Loucy (cell line): Measurements from ENCODE around the gene POU3F1.

Experiments used
- H2AFZ ChIP-seq: fragments of 200-600 bp; sonication (generic); 2 replicates; pipeline ENCODE4 v1.6.0; 2016; ENCODE audit warnings: antibody characterized with exemption, mild to moderate bottlenecking, low read length, moderate library complexity
- H3F3A ChIP-seq: fragments of 200-600 bp; 2 replicates; pipeline ENCODE4 v1.6.0; 2016; ENCODE audit warnings: antibody characterized with exemption, low read depth, mild to moderate bottlenecking
- H3K27me3 ChIP-seq: fragments of 200-600 bp; sonication (generic); 2 replicates; pipeline ENCODE4 v1.6.1; 2014; ENCODE audit warnings: low read length, mild to moderate bottlenecking; ENCODE audit not compliant: insufficient read depth, poor library complexity, severe bottlenecking
- H3K36me3 ChIP-seq: fragments of 200-600 bp; sonication (generic); 2 replicates; pipeline ENCODE4 v1.6.1; 2016; ENCODE audit warnings: low read length; ENCODE audit not compliant: insufficient read depth
- H3K4me1 ChIP-seq: fragments of 200-600 bp; sonication (generic); 2 replicates; pipeline ENCODE4 v1.5.1; 2014; ENCODE audit warnings: low read length, mild to moderate bottlenecking; ENCODE audit not compliant: insufficient read depth, poor library complexity, severe bottlenecking
- H3K4me2 ChIP-seq: fragments of 200-600 bp; sonication (generic); 2 replicates; pipeline ENCODE4 v1.6.0; 2014; ENCODE audit warnings: antibody characterized with exemption, low read length, low read depth, mild to moderate bottlenecking; ENCODE audit not compliant: poor library complexity, severe bottlenecking
- H3K4me3 ChIP-seq: fragments of 200-600 bp; sonication (generic); 2 replicates; pipeline ENCODE4 v1.5.1; 2014; ENCODE audit warnings: low read length, mild to moderate bottlenecking, mixed read lengths; ENCODE audit not compliant: poor library complexity, severe bottlenecking
- H3K79me2 ChIP-seq: fragments of 200-600 bp; sonication (generic); 2 replicates; pipeline ENCODE4 v1.6.1; 2014; ENCODE audit warnings: low read length; ENCODE audit not compliant: insufficient read depth
- H3K9ac ChIP-seq: fragments of 200-600 bp; sonication (generic); 2 replicates; pipeline ENCODE4 v1.6.0; 2014; ENCODE audit warnings: mild to moderate bottlenecking, low read depth, low read length, moderate library complexity; ENCODE audit not compliant: poor library complexity, severe bottlenecking
- H3K9me2 ChIP-seq: fragments of 200-600 bp; sonication (generic); replicated peaks from 2 replicates; pipeline ENCODE4 v1.6.1; 2016; ENCODE audit warnings: low read depth, low read length, mixed read lengths
- H3K9me3 ChIP-seq: fragments of 200-600 bp; sonication (generic); 2 replicates; pipeline ENCODE4 v1.6.1; 2014; ENCODE audit warnings: mild to moderate bottlenecking, antibody characterized with exemption, low read length, low read depth; ENCODE audit not compliant: insufficient read depth
- H4K20me1 ChIP-seq: fragments of 200-600 bp; sonication (generic); 2 replicates; pipeline ENCODE4 v1.6.0; 2014; ENCODE audit warnings: antibody characterized with exemption, low read length, mild to moderate bottlenecking; ENCODE audit not compliant: insufficient read depth, poor library complexity, severe bottlenecking
- CTCF ChIP-seq: fragments of 200-600 bp; sonication (generic); conservative IDR thresholded peaks from 2 replicates; pipeline ENCODE4 v1.5.1; 2014; ENCODE audit warnings: mild to moderate bottlenecking, antibody characterized with exemption, low read length
- EZH2phosphoT487 ChIP-seq: fragments of 200-600 bp; IDR thresholded peaks from 2 replicates; pipeline ENCODE4 v1.6.1; 2018; ENCODE audit warnings: antibody characterized with exemption, mild to moderate bottlenecking, moderate library complexity, borderline replicate concordance

The POU3F1 gene

GRCh38 chr1:38028105-38028591, 18.4 kb downstream of the POU3F1 start:
- H3K9ac ChIP-seq: no peak overlapping the region
- no peaks in the 10 kb centered on the region for H3K9me3 ChIP-seq
- H4K20me1 ChIP-seq: no peaks in the 10 kb centered on the region
- H3F3A ChIP-seq: no peaks in the 10 kb centered on the region
- H3K4me3 ChIP-seq: no peak overlapping the region
- peaks cover 26% of the 10 kb centered on the region; the same call in 1 of the 2 replicates for H3K36me3 ChIP-seq
- H3K4me2 ChIP-seq: no peak overlapping the region
- H3K9me2 ChIP-seq: no peaks in the 10 kb centered on the region
- peaks cover 20% of the 10 kb centered on the region for H3K4me1 ChIP-seq
- H3K27me3 ChIP-seq: no peaks in the 10 kb centered on the region
- H3K79me2 ChIP-seq: no peaks in the 10 kb centered on the region
- TF ChIP-seq CTCF: no peak
- TF ChIP-seq EZH2phosphoT487: no peak
- H2AFZ ChIP-seq: no peak overlapping the region

GRCh38 chr1:38027201-38028104, 19.1 kb downstream of the POU3F1 start:
- TF ChIP-seq CTCF (no peak), EZH2phosphoT487 (no peak)
- Histone ChIP-seq H2AFZ (no peak overlapping the region), H3F3A (no peaks in the 10 kb centered on the region)

GRCh38 chr1:38026592-38027200, 19.9 kb downstream of the POU3F1 start:
- Histone ChIP-seq H3K27me3 (no peaks in the 10 kb centered on the region), H3K4me2 (no peak overlapping the region), H3F3A (no peaks in the 10 kb centered on the region), H4K20me1 (no peaks in the 10 kb centered on the region), H3K4me1 (peaks cover 20% of the 10 kb centered on the region), H2AFZ (no peak overlapping the region), H3K4me3 (no peak overlapping the region), H3K9ac (no peak overlapping the region), H3K9me3 (no peaks in the 10 kb centered on the region), H3K79me2 (no peaks in the 10 kb centered on the region), H3K9me2 (no peaks in the 10 kb centered on the region), H3K36me3 (peaks cover 40% of the 10 kb centered on the region)
- peak; percentile 73 for TF ChIP-seq CTCF
- TF ChIP-seq EZH2phosphoT487: no peak

More at GRCh38 chr1:38027201-38028104, 19.1 kb downstream of the POU3F1 start:
- H3K79me2 ChIP-seq: no peaks in the 10 kb centered on the region
- no peak overlapping the region for H3K4me3 ChIP-seq
- no peak overlapping the region for H3K4me2 ChIP-seq
- H3K9me2 ChIP-seq: no peaks in the 10 kb centered on the region
- H3K27me3 ChIP-seq: no peaks in the 10 kb centered on the region
- H4K20me1 ChIP-seq: no peaks in the 10 kb centered on the region
- H3K9ac ChIP-seq: no peak overlapping the region
- H3K4me1 ChIP-seq: peaks cover 20% of the 10 kb centered on the region
- peaks cover 33% of the 10 kb centered on the region for H3K36me3 ChIP-seq
- no peaks in the 10 kb centered on the region for H3K9me3 ChIP-seq
